Measurements from ENCODE around the gene PPP2R1B.
"Not testable (repeated sequence)": the region's sequence is repeated elsewhere in the genome, so short reads cannot be mapped to it uniquely, and the experiment has no call there.

The PPP2R1B gene

DNA sequence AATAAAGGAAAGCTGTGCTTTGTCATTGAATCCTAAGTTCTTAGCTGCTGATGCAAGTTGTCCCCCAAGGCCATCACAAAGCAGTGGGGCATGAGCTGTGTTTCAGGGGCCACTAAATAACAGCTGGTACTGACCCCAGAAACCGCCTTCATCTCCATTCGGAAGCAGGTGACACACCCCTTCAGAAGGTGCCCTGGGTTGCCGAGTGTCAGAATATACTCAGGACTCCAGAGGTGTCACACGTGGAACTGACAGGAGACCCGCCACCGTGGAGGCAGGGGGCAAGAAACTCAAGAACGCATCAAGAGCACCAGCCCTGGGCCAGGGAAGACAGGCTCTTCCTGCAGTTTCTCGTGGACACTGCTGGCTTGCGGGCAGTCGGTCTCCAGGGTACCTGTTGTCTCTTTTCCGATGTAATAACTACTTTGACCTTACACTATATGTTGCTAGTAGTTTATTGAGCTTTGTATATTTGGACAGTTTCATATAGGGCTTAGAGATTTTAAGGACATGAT, 41.5 kb downstream of the PPP2R1B start:
- DNase-seq: no peak

DNA sequence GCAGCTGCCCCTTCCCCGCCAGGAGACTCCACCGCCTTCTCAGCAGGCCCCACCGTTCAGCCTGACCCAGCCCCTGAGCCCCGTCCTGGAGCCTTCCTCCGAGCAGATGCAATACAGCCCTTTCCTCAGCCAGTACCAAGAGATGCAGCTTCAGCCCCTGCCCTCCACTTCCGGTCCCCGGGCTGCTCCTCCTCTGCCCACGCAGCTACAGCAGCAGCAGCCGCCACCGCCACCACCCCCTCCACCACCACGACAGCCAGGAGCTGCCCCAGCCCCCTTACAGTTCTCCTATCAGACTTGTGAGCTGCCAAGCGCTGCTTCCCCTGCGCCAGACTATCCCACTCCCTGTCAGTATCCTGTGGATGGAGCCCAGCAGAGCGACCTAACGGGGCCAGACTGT, 42.6 kb downstream of the PPP2R1B start:
- no peak for DNase-seq

- no peak for DNase-seq
These were observed 43.7 kb downstream of the PPP2R1B start for GRCh38 chr11:111722501-111722900.

GRCh38 chr11:111720801-111721494, 45.2 kb downstream of the PPP2R1B start:
- DNase-seq: no peak

- DNase-seq: no peak
These were observed 46.8 kb downstream of the PPP2R1B start for GRCh38 chr11:111719379-111719778.

- no peak for DNase-seq
These were observed 47.3 kb downstream of the PPP2R1B start for GRCh38 chr11:111718859-111719258.

DNA sequence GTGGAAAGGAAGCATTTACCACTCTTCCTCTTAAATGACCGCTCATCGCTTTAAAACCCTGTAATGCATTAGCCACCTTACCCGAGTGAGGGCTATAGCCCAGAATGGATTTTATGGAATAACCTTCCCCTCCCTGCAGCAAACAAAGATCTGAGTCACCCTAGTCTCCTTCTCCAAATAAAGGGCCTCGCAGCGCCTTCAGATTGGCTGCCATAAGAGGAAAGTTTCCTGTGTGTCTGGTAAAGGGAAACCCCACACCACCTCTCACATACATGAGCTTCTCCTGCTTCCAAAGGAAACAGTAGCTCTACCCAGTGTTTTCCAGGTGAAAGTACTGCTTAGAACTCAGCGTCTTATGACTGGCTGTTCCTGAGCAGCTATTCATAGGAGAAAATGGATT, 47.8 kb downstream of the PPP2R1B start:
- no peak for DNase-seq

DNA sequence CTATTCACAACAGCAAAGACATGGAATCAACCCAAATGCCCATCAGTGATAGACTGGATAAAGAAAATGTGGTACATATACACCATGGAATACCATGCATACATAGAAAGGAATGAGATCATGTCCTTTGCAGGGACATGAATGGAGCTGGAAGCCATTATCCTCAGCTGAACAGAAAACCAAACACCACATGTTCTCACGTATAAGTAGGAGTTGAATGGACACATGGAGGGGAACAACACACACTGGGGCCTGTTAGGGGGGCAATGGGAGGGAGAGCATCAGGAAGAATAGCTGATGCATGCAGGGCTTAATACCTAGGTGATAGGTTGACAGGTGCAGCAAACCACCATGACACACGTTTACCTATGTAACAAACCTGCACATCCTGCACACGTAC, 48.5 kb downstream of the PPP2R1B start:
- not testable (repeated sequence) for DNase-seq

GRCh38 chr11:111715142-111715816, 50.9 kb downstream of the PPP2R1B start:
- DNase-seq: no peak

DNA sequence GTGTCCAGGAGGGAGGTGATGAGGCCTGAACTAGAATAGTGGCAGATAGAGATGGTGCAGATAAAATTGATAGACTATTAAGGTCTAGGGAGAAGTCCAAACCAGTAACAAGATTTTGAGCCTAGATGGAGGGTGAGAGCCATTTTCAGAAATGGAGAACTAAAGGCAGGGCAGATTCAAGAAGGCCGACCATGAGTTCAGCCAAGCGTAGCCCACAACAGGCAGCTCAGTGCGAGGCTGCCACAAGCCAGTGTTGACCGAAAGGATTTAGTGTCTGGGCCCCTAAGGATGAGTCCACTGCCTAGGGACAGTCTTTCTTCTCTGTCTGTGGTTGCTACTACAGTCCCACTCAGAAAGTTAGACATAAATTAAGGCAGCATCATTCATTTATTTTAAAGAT, 51.7 kb downstream of the PPP2R1B start:
- no peak for DNase-seq

- no peak for DNase-seq
These were observed 58.5 kb downstream of the PPP2R1B start for GRCh38 chr11:111707691-111708067.

DNA sequence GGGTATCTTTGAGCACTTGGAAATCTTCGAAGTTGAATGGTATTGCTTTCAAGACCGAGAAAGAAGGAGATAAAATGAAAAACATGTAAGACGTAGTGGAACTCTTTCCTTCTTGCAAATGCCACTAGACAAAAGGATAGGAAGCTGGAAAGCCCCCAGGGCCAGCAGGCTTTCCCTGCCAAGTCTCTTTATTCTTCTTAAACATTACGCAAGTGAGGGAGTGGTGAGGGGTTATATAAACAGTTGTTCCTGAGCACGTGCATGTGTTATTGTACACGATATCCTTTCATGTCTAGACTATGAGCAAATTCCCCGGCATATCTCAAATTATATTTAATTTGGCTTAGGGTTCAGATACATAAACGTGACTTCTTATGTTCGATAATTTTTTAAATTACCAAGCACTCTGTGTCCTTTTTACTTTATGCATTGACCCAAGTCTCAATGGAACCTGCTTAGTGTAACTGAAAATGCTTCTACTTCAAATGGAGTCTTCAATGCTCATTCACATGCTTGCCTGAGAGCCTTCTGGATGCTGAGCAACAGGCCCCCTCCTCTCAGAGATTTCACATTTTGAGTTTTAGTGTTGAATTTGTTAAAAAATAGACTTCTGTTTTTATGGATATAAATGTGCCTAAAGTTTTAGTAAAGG, 59.0 kb downstream of the PPP2R1B start:
- no peak for DNase-seq

GRCh38 chr11:111703576-111703975, 62.6 kb downstream of the PPP2R1B start:
- DNase-seq: no peak

DNA sequence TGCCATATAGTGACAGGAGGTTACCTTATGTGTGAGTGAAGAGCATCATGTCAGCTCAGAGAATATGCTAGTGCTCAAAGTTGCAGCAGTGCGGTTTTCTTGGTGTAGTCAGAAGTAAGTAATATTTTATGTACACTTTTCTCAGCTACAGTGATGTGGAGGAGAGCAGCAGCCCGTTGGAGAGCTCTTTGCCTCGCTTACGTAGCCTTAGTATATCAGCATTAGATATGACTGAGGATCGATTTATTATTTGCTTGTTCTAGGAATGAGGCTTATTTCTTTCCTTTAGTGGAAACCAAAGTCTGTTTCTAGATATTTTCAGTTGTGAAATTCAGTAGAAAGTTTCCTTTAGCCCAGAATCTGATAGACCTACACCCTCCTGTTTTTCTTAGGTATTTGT, 63.6 kb downstream of the PPP2R1B start:
- no peak for DNase-seq

DNA sequence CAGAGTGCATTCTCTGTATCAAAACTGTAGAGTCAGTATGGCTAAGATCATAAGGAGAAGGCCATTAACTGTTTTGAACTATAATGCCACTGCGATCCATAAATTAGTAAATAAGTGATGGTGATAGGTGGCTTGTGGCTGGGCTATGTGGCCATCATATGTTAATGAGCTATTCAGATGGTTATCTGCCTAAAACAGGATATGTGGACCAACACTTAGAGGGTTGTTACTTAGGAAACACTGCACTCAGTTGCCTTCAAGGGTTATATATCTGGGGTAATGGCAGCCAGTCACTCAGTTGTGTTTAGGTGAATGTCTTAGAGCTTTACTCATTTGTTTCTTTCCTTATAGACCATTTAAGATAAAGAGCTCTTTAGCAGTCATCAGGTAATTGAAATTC, 66.0 kb downstream of the PPP2R1B start:
- DNase-seq: no peak

- no peak for DNase-seq
These were observed 66.5 kb downstream of the PPP2R1B start for GRCh38 chr11:111699579-111700156.

- DNase-seq: no peak
These were observed 67.2 kb downstream of the PPP2R1B start for GRCh38 chr11:111698852-111699559.

- DNase-seq: no peak
These were observed 68.2 kb downstream of the PPP2R1B start for GRCh38 chr11:111697933-111698371.

- DNase-seq: no peak
These were observed 69.6 kb downstream of the PPP2R1B start for GRCh38 chr11:111696556-111696955.

DNA sequence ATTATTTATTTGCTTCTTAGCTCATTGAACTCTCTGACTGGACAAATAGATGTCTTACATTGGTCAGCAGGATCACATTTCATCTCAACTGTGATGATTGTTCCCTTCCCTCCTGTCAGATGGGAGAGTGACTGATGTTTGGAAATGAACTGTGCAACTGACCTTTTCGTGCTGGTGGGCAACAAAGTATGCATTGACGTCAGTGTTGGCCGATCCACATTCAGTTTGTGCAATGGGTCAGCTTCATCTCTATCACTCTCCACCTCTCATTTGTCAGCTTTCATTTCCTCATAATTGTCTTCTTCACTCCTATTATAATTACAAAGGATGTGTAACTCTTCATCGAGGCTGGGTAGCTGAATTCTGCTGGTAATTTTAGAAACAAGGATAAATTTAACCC, 71.3 kb downstream of the PPP2R1B start:
- no peak for DNase-seq

- DNase-seq: no peak
These were observed 72.8 kb downstream of the PPP2R1B start for GRCh38 chr11:111693224-111693937.

- DNase-seq: no peak
These were observed 74.4 kb downstream of the PPP2R1B start for GRCh38 chr11:111691741-111692140.
